ENCODE results near the gene CD27.

DNA sequence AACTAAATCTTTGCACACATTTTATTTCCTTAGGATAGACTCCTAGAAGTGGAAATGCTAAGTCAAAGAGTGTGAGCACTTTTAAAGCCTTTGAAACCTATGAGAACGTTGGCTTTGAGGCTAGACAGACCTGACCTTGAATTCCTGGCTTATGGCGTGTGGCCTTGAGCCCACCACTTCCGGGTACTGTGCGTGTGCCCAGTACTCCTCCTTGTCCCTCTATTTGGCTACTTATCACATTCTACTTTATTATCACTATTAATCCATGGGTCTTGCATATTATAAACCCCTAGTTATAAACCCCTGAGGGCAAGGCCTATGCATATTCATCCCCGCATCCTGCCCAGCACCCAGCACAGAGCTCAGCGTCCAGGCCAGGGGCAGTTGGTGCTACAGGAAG lies 26.0 kb upstream of the CD27 start:
- TF ChIP-seq BCL11A (tag by site-specific recombination; IDR thresholded peaks at IDR 0.05; ENCODE audit: low read depth) (no peak), TCF7L2 (IDR thresholded peaks at IDR 0.05; ENCODE audit: borderline replicate concordance, low read depth, low read length) (no peak), SP2 (tag by site-specific recombination; IDR thresholded peaks at IDR 0.05) (no peak), ZNF350 (tag by site-specific recombination; IDR thresholded peaks at IDR 0.05) (no peak), HIC1 (tag by site-specific recombination; IDR thresholded peaks at IDR 0.05) (no peak), ZNF76 (tag by site-specific recombination; IDR thresholded peaks at IDR 0.05; ENCODE audit: borderline replicate concordance, low read depth) (no peak), ZBTB1 (tag by site-specific recombination; IDR thresholded peaks at IDR 0.05) (no peak), ZNF670 (tag by site-specific recombination; IDR thresholded peaks at IDR 0.05; ENCODE audit: low read depth) (no peak), ZNF274 (IDR thresholded peaks at IDR 0.05; ENCODE audit: low read length) (no peak), ZNF274 (tag by site-specific recombination; IDR thresholded peaks at IDR 0.05; ENCODE audit: borderline replicate concordance) (no peak), ZNF549 (tag by site-specific recombination; IDR thresholded peaks at IDR 0.05) (no peak)
- TF ChIP-seq, protein P1, sequence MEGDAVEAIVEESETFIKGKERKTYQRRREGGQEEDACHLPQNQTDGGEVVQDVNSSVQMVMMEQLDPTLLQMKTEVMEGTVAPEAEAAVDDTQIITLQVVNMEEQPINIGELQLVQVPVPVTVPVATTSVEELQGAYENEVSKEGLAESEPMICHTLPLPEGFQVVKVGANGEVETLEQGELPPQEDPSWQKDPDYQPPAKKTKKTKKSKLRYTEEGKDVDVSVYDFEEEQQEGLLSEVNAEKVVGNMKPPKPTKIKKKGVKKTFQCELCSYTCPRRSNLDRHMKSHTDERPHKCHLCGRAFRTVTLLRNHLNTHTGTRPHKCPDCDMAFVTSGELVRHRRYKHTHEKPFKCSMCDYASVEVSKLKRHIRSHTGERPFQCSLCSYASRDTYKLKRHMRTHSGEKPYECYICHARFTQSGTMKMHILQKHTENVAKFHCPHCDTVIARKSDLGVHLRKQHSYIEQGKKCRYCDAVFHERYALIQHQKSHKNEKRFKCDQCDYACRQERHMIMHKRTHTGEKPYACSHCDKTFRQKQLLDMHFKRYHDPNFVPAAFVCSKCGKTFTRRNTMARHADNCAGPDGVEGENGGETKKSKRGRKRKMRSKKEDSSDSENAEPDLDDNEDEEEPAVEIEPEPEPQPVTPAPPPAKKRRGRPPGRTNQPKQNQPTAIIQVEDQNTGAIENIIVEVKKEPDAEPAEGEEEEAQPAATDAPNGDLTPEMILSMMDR (tag by site-specific recombination; IDR thresholded peaks at IDR 0.05), result no peak
- TF ChIP-seq, protein P2, sequence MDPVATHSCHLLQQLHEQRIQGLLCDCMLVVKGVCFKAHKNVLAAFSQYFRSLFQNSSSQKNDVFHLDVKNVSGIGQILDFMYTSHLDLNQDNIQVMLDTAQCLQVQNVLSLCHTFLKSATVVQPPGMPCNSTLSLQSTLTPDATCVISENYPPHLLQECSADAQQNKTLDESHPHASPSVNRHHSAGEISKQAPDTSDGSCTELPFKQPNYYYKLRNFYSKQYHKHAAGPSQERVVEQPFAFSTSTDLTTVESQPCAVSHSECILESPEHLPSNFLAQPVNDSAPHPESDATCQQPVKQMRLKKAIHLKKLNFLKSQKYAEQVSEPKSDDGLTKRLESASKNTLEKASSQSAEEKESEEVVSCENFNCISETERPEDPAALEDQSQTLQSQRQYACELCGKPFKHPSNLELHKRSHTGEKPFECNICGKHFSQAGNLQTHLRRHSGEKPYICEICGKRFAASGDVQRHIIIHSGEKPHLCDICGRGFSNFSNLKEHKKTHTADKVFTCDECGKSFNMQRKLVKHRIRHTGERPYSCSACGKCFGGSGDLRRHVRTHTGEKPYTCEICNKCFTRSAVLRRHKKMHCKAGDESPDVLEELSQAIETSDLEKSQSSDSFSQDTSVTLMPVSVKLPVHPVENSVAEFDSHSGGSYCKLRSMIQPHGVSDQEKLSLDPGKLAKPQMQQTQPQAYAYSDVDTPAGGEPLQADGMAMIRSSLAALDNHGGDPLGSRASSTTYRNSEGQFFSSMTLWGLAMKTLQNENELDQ (tag by site-specific recombination; IDR thresholded peaks at IDR 0.05; ENCODE audit: low read depth), result no peak
- TF ChIP-seq, protein P3, sequence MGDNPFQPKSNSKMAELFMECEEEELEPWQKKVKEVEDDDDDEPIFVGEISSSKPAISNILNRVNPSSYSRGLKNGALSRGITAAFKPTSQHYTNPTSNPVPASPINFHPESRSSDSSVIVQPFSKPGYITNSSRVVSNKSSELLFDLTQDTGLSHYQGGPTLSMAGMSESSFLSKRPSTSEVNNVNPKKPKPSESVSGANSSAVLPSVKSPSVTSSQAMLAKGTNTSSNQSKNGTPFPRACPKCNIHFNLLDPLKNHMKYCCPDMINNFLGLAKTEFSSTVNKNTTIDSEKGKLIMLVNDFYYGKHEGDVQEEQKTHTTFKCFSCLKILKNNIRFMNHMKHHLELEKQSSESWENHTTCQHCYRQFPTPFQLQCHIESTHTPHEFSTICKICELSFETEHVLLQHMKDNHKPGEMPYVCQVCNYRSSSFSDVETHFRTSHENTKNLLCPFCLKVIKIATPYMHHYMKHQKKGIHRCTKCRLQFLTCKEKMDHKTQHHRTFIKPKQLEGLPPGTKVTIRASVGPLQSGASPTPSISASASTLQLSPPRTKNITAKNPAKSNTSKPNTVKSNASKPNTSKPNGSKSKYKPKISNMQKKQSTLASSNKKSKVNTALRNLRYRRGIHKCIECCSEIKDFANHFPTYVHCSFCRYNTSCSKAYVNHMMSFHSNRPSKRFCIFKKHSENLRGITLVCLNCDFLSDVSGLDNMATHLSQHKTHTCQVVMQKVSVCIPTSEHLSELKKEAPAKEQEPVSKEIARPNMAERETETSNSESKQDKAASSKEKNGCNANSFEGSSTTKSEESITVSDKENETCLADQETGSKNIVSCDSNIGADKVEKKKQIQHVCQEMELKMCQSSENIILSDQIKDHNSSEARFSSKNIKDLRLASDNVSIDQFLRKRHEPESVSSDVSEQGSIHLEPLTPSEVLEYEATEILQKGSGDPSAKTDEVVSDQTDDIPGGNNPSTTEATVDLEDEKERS (tag by site-specific recombination; IDR thresholded peaks at IDR 0.05), result no peak
